ENCODE data around the gene CITED4. TPM values are rescaled to one million over a fixed set of nuclear protein-coding genes. Genes with fewer than 3 reads are reported as not detected.

CITED4 gene
- total and polyA plus RNA-seq, 12 donors: 3.5 to 68.5 (median 36.0) TPM

- WGBS, 4 donors: 83 to 88% (median 86%) methylated on average over 6 of the region's 6 CpGs
- no peak for TF ChIP-seq POLR2A (IDR thresholded peaks at IDR 0.05)
- TF ChIP-seq, protein P1, sequence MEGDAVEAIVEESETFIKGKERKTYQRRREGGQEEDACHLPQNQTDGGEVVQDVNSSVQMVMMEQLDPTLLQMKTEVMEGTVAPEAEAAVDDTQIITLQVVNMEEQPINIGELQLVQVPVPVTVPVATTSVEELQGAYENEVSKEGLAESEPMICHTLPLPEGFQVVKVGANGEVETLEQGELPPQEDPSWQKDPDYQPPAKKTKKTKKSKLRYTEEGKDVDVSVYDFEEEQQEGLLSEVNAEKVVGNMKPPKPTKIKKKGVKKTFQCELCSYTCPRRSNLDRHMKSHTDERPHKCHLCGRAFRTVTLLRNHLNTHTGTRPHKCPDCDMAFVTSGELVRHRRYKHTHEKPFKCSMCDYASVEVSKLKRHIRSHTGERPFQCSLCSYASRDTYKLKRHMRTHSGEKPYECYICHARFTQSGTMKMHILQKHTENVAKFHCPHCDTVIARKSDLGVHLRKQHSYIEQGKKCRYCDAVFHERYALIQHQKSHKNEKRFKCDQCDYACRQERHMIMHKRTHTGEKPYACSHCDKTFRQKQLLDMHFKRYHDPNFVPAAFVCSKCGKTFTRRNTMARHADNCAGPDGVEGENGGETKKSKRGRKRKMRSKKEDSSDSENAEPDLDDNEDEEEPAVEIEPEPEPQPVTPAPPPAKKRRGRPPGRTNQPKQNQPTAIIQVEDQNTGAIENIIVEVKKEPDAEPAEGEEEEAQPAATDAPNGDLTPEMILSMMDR (IDR thresholded peaks at IDR 0.05): no peak
- intact Hi-C loops (cut with DNase I): no loop called here
Measured at GRCh38 chr1:40908350-40908749, 46.2 kb upstream of the CITED4 start.

GRCh38 chr1:40907899-40908298, 45.7 kb upstream of the CITED4 start:
- TF ChIP-seq POLR2A (IDR thresholded peaks at IDR 0.05): no peak
- DNase-seq: no peak
- no peaks in the 10 kb centered on the region for H3K36me3 ChIP-seq (replicated peaks in 1 of 2)
- no peaks in the 10 kb centered on the region for H3K27me3 ChIP-seq
- H3K4me3 ChIP-seq: no peak overlapping the region
- intact Hi-C loops (cut with DNase I): no loop called here
- WGBS, 4 donors: 92 to 94% (median 94%) methylated on average over 4 of the region's 4 CpGs
- H3K9me3 ChIP-seq (replicated peaks in 1 of 3): no peaks in the 10 kb centered on the region
- H3K27ac ChIP-seq: no peak overlapping the region
- H3K4me1 ChIP-seq (replicated peaks in 1 of 2): no peaks in the 10 kb centered on the region

More at GRCh38 chr1:40908350-40908749, 46.2 kb upstream of the CITED4 start:
- DNase-seq: no peak
- Histone ChIP-seq H3K9me3 (replicated peaks in 1 of 3) (no peaks in the 10 kb centered on the region), H3K4me1 (replicated peaks in 1 of 2) (no peaks in the 10 kb centered on the region), H3K4me3 (no peak overlapping the region), H3K27me3 (no peaks in the 10 kb centered on the region), H3K36me3 (replicated peaks in 1 of 2) (no peaks in the 10 kb centered on the region), H3K27ac (no peak overlapping the region)

DNA sequence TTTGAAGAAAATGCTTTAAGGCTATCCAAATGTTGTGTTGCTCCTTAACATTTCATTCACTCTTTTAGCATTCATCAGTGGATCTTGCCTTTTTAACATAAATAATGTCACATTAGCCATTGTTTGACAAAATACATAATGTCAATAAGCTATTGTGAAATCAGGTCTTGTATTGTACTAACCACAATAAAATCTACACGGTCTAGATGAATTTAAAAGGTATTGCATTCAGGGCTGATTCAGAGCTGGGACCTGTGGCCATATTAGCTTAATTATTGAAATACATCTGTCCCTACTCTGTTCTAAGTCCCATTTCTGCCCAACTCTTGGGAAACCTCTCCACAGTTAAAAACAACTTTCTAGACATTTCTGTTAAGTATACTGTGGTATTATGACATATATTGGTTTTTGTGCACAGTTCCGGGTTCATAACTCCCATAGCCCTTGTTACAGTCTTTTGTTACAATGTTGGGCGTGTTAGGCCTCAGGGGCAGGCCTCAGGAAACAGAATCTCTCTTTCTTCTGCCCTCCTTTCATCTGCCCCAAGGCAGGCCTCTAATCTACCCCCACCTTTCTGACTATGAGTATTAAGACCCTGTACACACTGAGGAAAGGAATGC, 44.7 kb upstream of the CITED4 start:
- intact Hi-C loops (cut with DNase I): no loop called here
- no peak overlapping the region for H3K27ac ChIP-seq
- no peak for DNase-seq
- H3K36me3 ChIP-seq (replicated peaks in 1 of 2): no peaks in the 10 kb centered on the region
- H3K4me1 ChIP-seq (replicated peaks in 1 of 2): no peaks in the 10 kb centered on the region
- H3K9me3 ChIP-seq (replicated peaks in 1 of 3): no peaks in the 10 kb centered on the region
- WGBS, 4 donors: 79 to 96% (median 83%) methylated on average over 3 of the region's 3 CpGs
- H3K4me3 ChIP-seq: no peak overlapping the region
- H3K27me3 ChIP-seq: no peaks in the 10 kb centered on the region
- TF ChIP-seq, protein P1 (IDR thresholded peaks at IDR 0.05): no peak
- no peak for TF ChIP-seq POLR2A (IDR thresholded peaks at IDR 0.05)

DNA sequence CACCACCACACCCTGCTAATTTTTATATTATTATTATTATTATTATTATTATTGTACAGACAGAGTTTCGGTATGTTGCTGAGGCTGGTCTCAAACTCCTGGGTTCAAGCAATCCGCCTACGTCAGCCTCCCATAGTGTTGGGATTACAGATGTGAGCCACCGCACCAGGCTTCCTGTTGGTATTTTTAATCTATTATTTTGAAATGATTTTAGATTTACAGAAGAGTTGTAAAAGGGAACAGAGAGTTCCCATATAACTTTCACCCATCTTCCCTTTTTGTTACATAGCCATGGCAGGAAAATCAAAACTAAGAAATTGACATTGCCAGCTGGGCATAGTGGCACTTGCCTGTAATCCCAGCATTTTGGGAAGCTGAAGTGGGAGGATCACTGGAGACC, 42.9 kb upstream of the CITED4 start:
- H3K27me3 ChIP-seq: no peaks in the 10 kb centered on the region
- no peak overlapping the region for H3K27ac ChIP-seq
- no peaks in the 10 kb centered on the region for H3K9me3 ChIP-seq (replicated peaks in 1 of 3)
- no peaks in the 10 kb centered on the region for H3K36me3 ChIP-seq (replicated peaks in 1 of 2)
- TF ChIP-seq, protein P1 (IDR thresholded peaks at IDR 0.05): no peak
- TF ChIP-seq POLR2A (IDR thresholded peaks at IDR 0.05): no peak
- DNase-seq: peak in 1 of 7 donors; percentile 4
- intact Hi-C loops (cut with DNase I): no loop called here
- H3K4me1 ChIP-seq (replicated peaks in 1 of 2): no peaks in the 10 kb centered on the region
- no peak overlapping the region for H3K4me3 ChIP-seq
- 68 to 80% (median 73%) methylated on average over 4 of the region's 4 CpGs for WGBS, 4 donors

DNA sequence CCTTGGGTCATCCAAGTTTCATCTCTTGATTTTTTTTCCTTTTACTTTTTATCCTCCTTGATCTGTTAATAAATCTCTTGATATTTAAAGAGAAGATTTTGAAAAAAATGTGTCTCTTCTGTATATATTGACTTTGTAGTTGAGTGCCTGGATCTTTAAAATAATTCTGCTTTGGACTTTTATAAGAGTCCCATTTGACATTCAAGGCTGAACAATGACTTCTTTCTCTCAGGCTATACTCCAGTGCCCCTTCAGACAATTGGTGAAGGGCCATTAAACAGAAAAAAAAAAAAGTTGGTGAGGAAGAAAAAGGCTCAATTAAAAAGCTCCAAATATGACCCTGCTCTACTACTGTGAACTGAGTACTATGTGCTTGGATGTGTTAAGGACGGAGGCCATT, 40.9 kb upstream of the CITED4 start:
- intact Hi-C loops (cut with DNase I): no loop called here
- Histone ChIP-seq H3K4me1 (replicated peaks in 1 of 2) (peaks cover 0 to 6% of the 10 kb centered on the region in 2 donors), H3K27ac (no peak overlapping the region), H3K9me3 (replicated peaks in 1 of 3) (no peaks in the 10 kb centered on the region), H3K36me3 (replicated peaks in 1 of 2) (no peaks in the 10 kb centered on the region), H3K27me3 (no peaks in the 10 kb centered on the region), H3K4me3 (no peak overlapping the region)
- TF ChIP-seq, protein P1 (IDR thresholded peaks at IDR 0.05): no peak
- no peak for TF ChIP-seq POLR2A (IDR thresholded peaks at IDR 0.05)
- no peak for DNase-seq
- WGBS, 4 donors: 88 to 100% (median 93%) methylated on average over 1 of the region's 1 CpG
